H9 (cell line): ENCODE measurements around the gene XK. TPM values are rescaled to one million over a fixed set of nuclear protein-coding genes. Genes with fewer than 3 reads are reported as not detected.
A peak's percentile ranks its signal among the peaks of the same experiment; 100 is the strongest.

Experiments used
- DNase-seq: peaks from one replicate; pipeline ENCODE4 v3.0.0-alpha.2; 2017
- H2AFZ ChIP-seq: one replicate; pipeline ENCODE4 v1.6.1; 2013; ENCODE audit warnings: mild to moderate bottlenecking, low read length, control low read depth, moderate library complexity
- H2AK5ac ChIP-seq: 2 replicates; pipeline ENCODE4 v1.6.1; 2013; ENCODE audit warnings: low read length, control low read depth, mixed read lengths; ENCODE audit not compliant: insufficient read length
- H2BK120ac ChIP-seq: one replicate; pipeline ENCODE4 v1.6.1; 2013; ENCODE audit warnings: low read depth, mild to moderate bottlenecking, low read length, control low read depth, inconsistent platforms; ENCODE audit not compliant: poor library complexity, severe bottlenecking
- H2BK12ac ChIP-seq: 2 replicates; pipeline ENCODE4 v1.6.1; 2013; ENCODE audit warnings: low read length, control low read depth, mixed read lengths, low read depth; ENCODE audit not compliant: insufficient read length
- H2BK15ac ChIP-seq: 2 replicates; pipeline ENCODE4 v1.6.1; 2013; ENCODE audit warnings: low read depth, low read length, control low read depth
- H2BK20ac ChIP-seq: one replicate; pipeline ENCODE4 v1.6.1; 2013; ENCODE audit warnings: low read depth, mild to moderate bottlenecking, low read length, control low read depth, inconsistent platforms; ENCODE audit not compliant: poor library complexity, severe bottlenecking
- H2BK5ac ChIP-seq: 2 replicates; pipeline ENCODE4 v1.6.1; 2013; ENCODE audit warnings: low read length, control low read depth, mixed read lengths; ENCODE audit not compliant: insufficient read length
- H3K14ac ChIP-seq: 2 replicates; pipeline ENCODE4 v1.6.1; 2013; ENCODE audit warnings: low read length, control low read depth; ENCODE audit not compliant: insufficient read depth
- H3K18ac ChIP-seq: 2 replicates; pipeline ENCODE4 v1.6.1; 2013; ENCODE audit warnings: low read depth, mild to moderate bottlenecking, mixed read lengths, low read length, control low read depth; ENCODE audit not compliant: insufficient read length
- H3K23ac ChIP-seq: 2 replicates; pipeline ENCODE4 v1.6.1; 2013; ENCODE audit warnings: low read length, control low read depth, mixed read lengths, low read depth; ENCODE audit not compliant: insufficient read length
- H3K23me2 ChIP-seq: 2 replicates; pipeline ENCODE4 v1.6.1; 2013; ENCODE audit warnings: low read depth, mild to moderate bottlenecking, mixed read lengths, low read length, control low read depth; ENCODE audit not compliant: insufficient read length, poor library complexity, severe bottlenecking
- H3K27ac ChIP-seq: 2 replicates; pipeline ENCODE4 v1.5.1; 2013; ENCODE audit warnings: low read length, control low read depth, mixed read lengths, low read depth; ENCODE audit not compliant: insufficient read length
- H3K27me3 ChIP-seq: 2 replicates; pipeline ENCODE4 v1.6.1; 2013; ENCODE audit warnings: low read length, control low read depth, inconsistent platforms; ENCODE audit not compliant: insufficient read depth
- H3K4ac ChIP-seq: 2 replicates; pipeline ENCODE4 v1.6.1; 2013; ENCODE audit warnings: low read depth, mild to moderate bottlenecking, control low read depth, inconsistent platforms, low read length, moderate library complexity
- H3K4me1 ChIP-seq: 2 replicates; pipeline ENCODE4 v1.6.1; 2013; ENCODE audit warnings: low read length, control low read depth, inconsistent platforms; ENCODE audit not compliant: insufficient read depth
- H3K4me2 ChIP-seq: 2 replicates; pipeline ENCODE4 v1.6.1; 2013; ENCODE audit warnings: low read length, control low read depth, mixed read lengths; ENCODE audit not compliant: insufficient read length, insufficient read depth
- H3K56ac ChIP-seq: 2 replicates; pipeline ENCODE4 v1.6.1; 2013; ENCODE audit warnings: low read depth, mild to moderate bottlenecking, mixed read lengths, low read length, control low read depth; ENCODE audit not compliant: insufficient read length
- H3K79me1 ChIP-seq: 2 replicates; pipeline ENCODE4 v1.6.1; 2013; ENCODE audit warnings: low read depth, mild to moderate bottlenecking, moderate library complexity, low read length, control low read depth, inconsistent platforms; ENCODE audit not compliant: insufficient read depth, poor library complexity, severe bottlenecking
- H3K79me2 ChIP-seq: 2 replicates; pipeline ENCODE4 v1.6.1; 2013; ENCODE audit warnings: low read length, control low read depth, inconsistent platforms; ENCODE audit not compliant: insufficient read depth
- H3K9ac ChIP-seq: 2 replicates; pipeline ENCODE4 v1.6.1; 2013; ENCODE audit warnings: low read length, control low read depth, mixed read lengths; ENCODE audit not compliant: insufficient read length; ENCODE audit errors: extremely low read depth
- H3K9me3 ChIP-seq: one replicate; pipeline ENCODE4 v1.6.1; 2013; ENCODE audit warnings: low read depth, low read length, inconsistent platforms; ENCODE audit not compliant: control insufficient read depth
- H3T11ph ChIP-seq: one replicate; pipeline ENCODE4 v1.6.1; 2013; ENCODE audit warnings: mild to moderate bottlenecking, low read length, control low read depth, inconsistent platforms
- H4K20me1 ChIP-seq: one replicate; pipeline ENCODE4 v1.6.1; 2013; ENCODE audit not compliant: control insufficient read depth, insufficient read length, insufficient read depth
- H4K5ac ChIP-seq: 2 replicates; pipeline ENCODE4 v1.6.1; 2013; ENCODE audit warnings: low read depth, mild to moderate bottlenecking, mixed read lengths, low read length, control low read depth; ENCODE audit not compliant: insufficient read length
- H4K8ac ChIP-seq: replicated peaks from 2 replicates; pipeline ENCODE4 v1.6.1; 2013; ENCODE audit warnings: low read length, control low read depth, mixed read lengths, low read depth; ENCODE audit not compliant: insufficient read length
- H4K91ac ChIP-seq: 2 replicates; pipeline ENCODE4 v1.6.1; 2013; ENCODE audit warnings: low read depth, mild to moderate bottlenecking, moderate library complexity, mixed read lengths, low read length, control low read depth; ENCODE audit not compliant: insufficient read length
- H3K27ac Mint-ChIP-seq, 3 experiments: 2 replicates in 2 of 3; 3 replicates in 1 of 3; pipeline ENCODE4 v1.8.0; 2020 to 2021; ENCODE audit warnings: mixed read lengths in 3 of 3, mild to moderate bottlenecking in 1 of 3, moderate library complexity in 1 of 3
- H3K27me3 Mint-ChIP-seq: 2 replicates; pipeline ENCODE4 v1.8.0; 2021; ENCODE audit warnings: low read depth, mild to moderate bottlenecking, moderate library complexity, mixed read lengths
- H3K36me3 Mint-ChIP-seq, 3 experiments: 2 replicates in 2 of 3; 3 replicates in 1 of 3; pipeline ENCODE4 v1.8.0; 2020 to 2021; ENCODE audit warnings: low read depth in 3 of 3, mixed read lengths in 3 of 3; ENCODE audit not compliant: insufficient read depth in 1 of 3
- H3K4me1 Mint-ChIP-seq, 2 experiments: 2 replicates each; pipeline ENCODE4 v1.8.0; 2020; ENCODE audit warnings: mixed read lengths in 2 of 2
- H3K4me3 Mint-ChIP-seq, 2 experiments: 2 replicates in 1 of 2; 3 replicates in 1 of 2; pipeline ENCODE4 v1.8.0; 2020 to 2021; ENCODE audit warnings: mild to moderate bottlenecking in 2 of 2, mixed read lengths in 2 of 2, moderate library complexity in 1 of 2
- H3K9me3 Mint-ChIP-seq, 2 experiments: 2 replicates in 1 of 2; 3 replicates in 1 of 2; pipeline ENCODE4 v1.8.0; 2020; ENCODE audit warnings: mild to moderate bottlenecking in 2 of 2, mixed read lengths in 2 of 2, moderate library complexity in 1 of 2
- CTCF ChIP-seq: fragments of 200-600 bp; sonication (generic); conservative IDR thresholded peaks from 3 replicates; pipeline ENCODE4 v1.8.0; 2021; ENCODE audit warnings: antibody characterized with exemption, mild to moderate bottlenecking
- whole genome bisulfite sequencing: extraction: QIAGEN DNeasy Blood & Tissue Kit; methylation state at CpG from one replicate; pipeline ENCODE4 v1.1.7; 2013; ENCODE audit warnings: missing lambda C conversion rate, low lambda C conversion rate, mixed read lengths; ENCODE audit not compliant: insufficient read length; ENCODE audit errors: extremely low coverage; 5-methylcytosine and 5-hydroxymethylcytosine counted together
- total RNA-seq: library from RNA; stranded (reverse); gene quantifications from 2 replicates; pipeline ENCODE4 v1.2.1, GENCODE V29; 2021

The XK gene
- total RNA-seq, 1 experiment from 2014 or later, result 0.85 TPM

GRCh38 chrX:37652589-37653231 is 32.9 kb upstream of the XK start:
- Histone ChIP-seq H2BK5ac (no peak overlapping the region), H2BK120ac (no peak overlapping the region), H3K4me1 (peaks cover 6% of the 10 kb centered on the region; the same call in 1 of the 2 replicates), H3K79me2 (no peaks in the 10 kb centered on the region), H4K5ac (no peak overlapping the region), H4K91ac (no peak overlapping the region), H3K27me3 (no peaks in the 10 kb centered on the region), H3K9ac (no peak overlapping the region), H2BK12ac (no peak overlapping the region), H4K8ac (no peak overlapping the region), H3T11ph (no peak overlapping the region), H3K4me2 (no peak overlapping the region), H2BK15ac (no peak overlapping the region), H3K23me2 (no peaks in the 10 kb centered on the region), H3K79me1 (no peaks in the 10 kb centered on the region), H2BK20ac (no peak overlapping the region), H3K9me3 (no peaks in the 10 kb centered on the region), H3K27ac (no peak overlapping the region), H3K4ac (no peak overlapping the region), H3K18ac (no peak overlapping the region), H2AK5ac (no peak overlapping the region), H3K56ac (no peak overlapping the region), H3K23ac (no peak overlapping the region), H2AFZ (no peak overlapping the region), H3K14ac (no peak overlapping the region), H4K20me1 (no peaks in the 10 kb centered on the region)
- Mint-ChIP-seq H3K4me3 (no peak overlapping the region), H3K27me3 (no peaks in the 10 kb centered on the region), H3K36me3 (peaks cover 0 to 5% (median 2%) of the 10 kb centered on the region in 3 experiments; a peak in 3 of 7 replicates), H3K4me1 (peaks cover 7 to 13% of the 10 kb centered on the region in 2 experiments; a peak in 3 of 4 replicates), H3K27ac (0 out of 7 replicates have a peak overlapping the region, but pooled peaks of 1 of the 3 experiments have one; percentile 31), H3K9me3 (peaks cover 56 to 66% of the 10 kb centered on the region in 2 experiments)
- no peak for TF ChIP-seq CTCF
- no CpG with 5 or more reads among the region's 8 CpGs for whole genome bisulfite sequencing
- DNase-seq, result no peak
